Head of caudate nucleus (tissue), 42 donors: Measurements from ENCODE around the gene SEZ6L2.
"Not testable (repeated sequence)": the region's sequence is repeated elsewhere in the genome, so short reads cannot be mapped to it uniquely, and the experiment has no call there.

Source experiments
- DNase-seq, 42 donors: peaks; one replicate each; pipeline versions ENCODE4 v3.0.0 to v3.0.0-alpha.2; 2020 to 2021; ENCODE audit warnings: mixed read lengths in 7 of 42
- intact Hi-C: fragments of 100-400 bp; cut with DNase I; formaldehyde crosslinking; loops from one replicate; pipeline ENCODE4 v1.15.0; 2022

The SEZ6L2 gene

GRCh38 chr16:29896841-29897240 lies 2.5 kb downstream of the SEZ6L2 start:
- intact Hi-C loops, result loop anchor here (5.0 kb wide), 1 partner anchor 35 kb away; the partner anchor contains the start of gene CDIPT
- DNase-seq, result no peak

DNA sequence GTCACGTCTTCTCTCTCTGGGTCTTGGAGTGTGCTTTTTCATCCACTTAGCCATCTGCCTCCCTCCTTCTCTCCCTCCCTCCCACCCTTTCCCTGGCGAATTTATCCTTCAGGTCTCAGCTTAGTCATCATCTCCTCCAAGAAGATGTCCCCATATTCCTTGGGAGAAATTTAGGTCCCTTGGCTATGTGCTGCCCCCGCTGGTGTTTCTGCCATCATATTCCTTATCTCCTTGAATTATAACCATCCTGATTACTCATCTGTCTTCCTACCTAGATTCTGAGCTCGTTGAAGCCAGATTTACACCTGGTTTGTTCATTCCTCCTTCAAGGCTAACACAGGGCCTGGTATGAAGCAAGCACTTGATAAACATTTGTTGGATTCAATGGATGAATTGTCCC lies 5.0 kb downstream of the SEZ6L2 start:
- DNase-seq, result peak in 2 of 42 donors; percentile 21 to 39
- intact Hi-C loops, result no loop called here

- no peak for DNase-seq
- intact Hi-C loops, result no loop called here
Observed at GRCh38 chr16:29893553-29893952, 5.8 kb downstream of the SEZ6L2 start.

DNA sequence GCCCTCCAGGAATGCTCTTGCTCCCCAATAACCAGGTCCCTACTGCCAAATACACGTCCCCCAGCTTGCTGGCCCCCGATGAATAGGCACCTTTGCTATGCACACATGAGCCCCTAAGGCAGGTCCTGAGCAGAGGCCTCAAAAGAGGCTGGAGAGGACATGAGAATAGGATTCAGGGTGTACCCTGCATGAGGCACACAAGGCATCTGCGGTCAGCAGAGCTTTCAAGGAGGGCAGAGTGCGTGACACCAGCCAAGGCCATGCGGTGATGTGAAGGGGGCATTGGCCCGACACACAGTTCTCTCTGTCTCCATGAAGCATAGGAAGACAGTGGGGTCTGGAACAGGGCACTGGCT lies 6.9 kb downstream of the SEZ6L2 start:
- intact Hi-C loops, result no loop called here

GRCh38 chr16:29891525-29892457 lies 7.6 kb downstream of the SEZ6L2 start:
- intact Hi-C loops, result no loop called here
- no peak for DNase-seq

More for the DNA sequence above, 6.9 kb downstream of the SEZ6L2 start:
- no peak for DNase-seq

GRCh38 chr16:29889372-29889771 lies 10.0 kb downstream of the SEZ6L2 start:
- DNase-seq, intact Hi-C loops: not testable (repeated sequence)

- intact Hi-C loops, result no loop called here
- DNase-seq, result no peak
Observed at GRCh38 chr16:29883987-29884386, 15.4 kb downstream of the SEZ6L2 start.

DNA sequence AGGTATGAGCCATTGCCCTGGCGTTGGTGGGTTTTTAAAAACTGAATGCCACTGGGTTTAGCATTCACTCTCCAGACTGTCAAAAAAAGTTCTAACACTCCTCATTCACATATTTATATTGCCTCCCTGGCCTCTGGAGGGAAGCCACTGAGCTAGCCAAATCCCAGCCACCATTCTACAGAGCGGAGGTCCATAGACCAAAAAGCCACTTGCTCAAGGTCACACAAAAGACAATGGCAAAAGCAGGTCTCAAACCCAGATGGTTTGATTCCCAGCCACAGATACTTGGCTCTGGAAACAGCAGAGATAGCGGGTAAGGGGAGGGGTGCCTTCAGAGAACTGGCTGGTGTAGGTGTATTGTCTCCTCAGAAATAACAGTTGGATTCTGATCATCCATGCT lies 18.3 kb downstream of the SEZ6L2 start:
- intact Hi-C loops, result no loop called here
- DNase-seq, result peak in 1 of 42 donors; percentile 36

GRCh38 chr16:29878172-29878571 lies 21.2 kb downstream of the SEZ6L2 start:
- intact Hi-C loops, result no loop called here
- DNase-seq, result no peak

DNA sequence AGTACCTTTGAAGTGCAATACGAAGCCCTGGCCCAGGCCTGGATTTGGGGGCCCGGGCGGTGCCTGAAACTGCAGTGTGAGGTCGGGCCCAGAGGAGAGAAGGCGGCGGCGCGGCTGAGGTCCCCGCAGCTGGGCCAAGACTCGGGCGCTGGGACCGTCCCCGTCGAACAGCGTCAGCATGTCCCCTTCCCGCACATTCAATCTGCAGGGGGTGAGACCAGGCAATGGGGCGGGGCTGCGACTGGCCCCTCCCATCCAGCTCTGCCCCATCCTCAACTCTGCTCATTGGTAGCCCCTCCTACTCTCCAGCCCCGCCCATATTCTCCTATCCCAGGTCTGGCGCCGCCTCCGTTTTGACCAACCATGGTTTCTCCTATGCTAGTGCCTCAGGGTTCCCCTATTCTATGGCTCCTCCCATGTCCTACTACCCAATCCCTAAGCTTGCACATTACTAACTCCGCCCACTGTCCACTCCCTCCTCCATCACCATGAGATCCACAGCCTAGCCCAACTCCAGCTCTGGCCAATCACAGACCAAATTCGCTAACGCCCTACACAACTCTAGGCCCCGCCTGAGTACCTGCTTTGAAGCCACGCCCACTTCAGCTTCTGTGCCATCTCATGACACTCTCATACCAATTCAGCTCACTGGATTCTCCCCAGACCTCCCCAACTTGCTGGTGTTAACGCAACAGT lies 21.9 kb downstream of the SEZ6L2 start:
- peak in 1 of 42 donors; percentile 8 for DNase-seq
- intact Hi-C loops, result no loop called here

DNA sequence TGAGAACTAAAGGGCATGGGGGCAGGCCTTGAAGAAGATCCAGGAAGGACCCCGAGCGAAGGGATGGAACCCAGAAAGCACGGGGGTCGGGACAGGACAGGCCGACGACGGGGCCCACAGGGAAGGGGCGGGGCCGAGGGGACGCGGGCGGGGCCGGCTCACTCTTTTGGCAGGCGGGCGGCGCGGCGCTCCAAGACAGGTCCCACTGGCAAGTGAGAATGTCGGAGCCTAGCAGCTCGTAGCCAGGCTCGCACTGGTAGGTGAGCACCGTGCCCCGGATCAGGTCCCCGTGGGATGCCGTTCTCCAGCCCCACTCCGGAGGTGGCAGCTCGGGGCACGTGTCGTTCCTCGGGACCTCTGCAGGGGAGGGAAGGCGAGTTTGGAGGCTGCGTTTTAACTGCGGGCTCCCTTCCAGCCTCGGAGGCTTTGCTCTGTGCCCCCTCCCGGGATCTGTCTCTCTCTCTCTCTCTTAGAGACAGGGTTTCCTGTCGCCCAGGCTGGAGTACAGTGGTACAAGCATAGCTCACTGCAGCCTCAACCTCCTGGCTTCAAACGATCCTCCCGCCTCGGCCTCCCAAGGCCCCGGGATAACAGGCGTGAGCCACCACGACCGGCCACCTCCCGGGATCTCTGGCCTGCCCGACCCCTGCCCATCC lies 22.6 kb downstream of the SEZ6L2 start:
- intact Hi-C loops, result no loop called here
- DNase-seq, result peak in 4 of 42 donors; percentile 14 to 28 (median 22)

- intact Hi-C loops, result no loop called here
Observed at GRCh38 chr16:29876217-29876593, 23.1 kb downstream of the SEZ6L2 start.

GRCh38 chr16:29875206-29875605 lies 24.1 kb downstream of the SEZ6L2 start:
- intact Hi-C loops, result no loop called here
- DNase-seq, result no peak

More at GRCh38 chr16:29876217-29876593, 23.1 kb downstream of the SEZ6L2 start:
- DNase-seq, result no peak

- DNase-seq, result no peak
- intact Hi-C loops, result no loop called here
Observed at GRCh38 chr16:29873319-29873718, 26.0 kb downstream of the SEZ6L2 start.

DNA sequence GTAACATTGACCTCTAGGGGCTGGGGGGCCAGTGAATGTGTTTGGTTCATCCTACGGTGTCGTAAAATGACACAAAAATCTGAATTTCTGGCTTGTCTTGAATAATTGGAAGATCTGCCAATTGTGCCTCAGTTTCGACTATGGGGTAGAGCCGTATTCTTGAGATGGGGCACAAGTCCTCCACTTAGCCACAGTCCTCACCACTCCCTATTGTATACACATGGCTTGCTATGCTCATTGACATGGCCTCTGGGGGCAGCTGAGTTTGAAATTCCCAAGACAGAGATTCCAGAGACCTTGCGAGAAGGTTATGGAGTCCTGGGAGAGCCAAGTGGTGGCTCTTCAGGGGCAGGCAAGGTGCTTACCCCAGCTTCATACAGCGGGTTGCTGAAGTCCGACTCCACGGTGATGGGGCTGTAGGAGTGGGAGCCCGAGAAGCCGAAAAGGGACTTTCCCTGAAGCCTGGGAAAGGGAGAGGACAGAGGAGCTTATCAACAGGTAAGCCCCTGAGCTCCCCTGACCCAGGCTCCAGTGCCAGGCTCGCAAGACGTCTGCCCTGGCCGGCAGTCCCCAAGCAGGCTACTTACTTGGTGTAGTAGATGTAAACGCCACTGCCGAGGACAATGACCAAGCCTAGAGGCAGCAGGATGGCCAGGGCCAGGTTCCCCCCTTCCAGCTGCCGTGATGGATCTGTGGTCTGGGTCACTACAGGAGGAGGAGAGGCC lies 27.4 kb downstream of the SEZ6L2 start:
- intact Hi-C loops, result no loop called here
- no peak for DNase-seq

GRCh38 chr16:29869067-29869466 lies 30.3 kb downstream of the SEZ6L2 start:
- intact Hi-C loops, result not testable (repeated sequence)

DNA sequence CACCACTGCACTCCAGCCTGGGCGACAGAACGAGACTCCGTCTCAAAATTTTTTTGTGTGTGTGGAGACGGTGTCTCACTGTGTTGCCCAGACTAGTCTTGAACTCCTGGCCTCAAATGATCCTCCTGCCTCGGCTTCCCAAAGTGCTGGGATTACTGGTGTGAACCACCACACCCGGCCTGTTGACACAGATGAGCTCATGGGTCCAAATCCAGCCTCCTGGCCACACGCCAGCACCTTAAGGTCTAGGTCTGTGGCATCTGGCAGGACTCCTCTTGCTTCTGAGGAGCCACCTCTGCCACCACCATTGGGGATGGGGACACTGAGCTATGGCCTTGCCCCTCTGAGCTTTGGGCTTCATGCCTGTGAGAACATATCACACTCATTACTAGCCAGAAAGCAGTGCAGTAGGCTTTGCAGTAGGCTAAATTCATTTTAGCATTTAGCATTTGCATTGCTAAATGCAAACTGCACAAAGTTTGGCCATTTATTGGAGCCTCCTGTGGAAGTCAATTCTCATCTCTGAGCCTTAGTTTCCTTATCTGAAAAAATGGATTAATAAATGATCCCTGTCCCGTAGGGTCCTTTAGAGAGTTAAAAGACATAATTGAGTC lies 30.8 kb downstream of the SEZ6L2 start:
- no peak for DNase-seq
- intact Hi-C loops, result no loop called here

More at GRCh38 chr16:29869067-29869466, 30.3 kb downstream of the SEZ6L2 start:
- not testable (repeated sequence) for DNase-seq

GRCh38 chr16:29864205-29864604 lies 35.1 kb downstream of the SEZ6L2 start:
- intact Hi-C loops, result loop anchor here (5.0 kb wide), 2 partner anchors 33 to 42 kb away; partner anchors contain the start of genes MVP and SEZ6L2
- no peak for DNase-seq

DNA sequence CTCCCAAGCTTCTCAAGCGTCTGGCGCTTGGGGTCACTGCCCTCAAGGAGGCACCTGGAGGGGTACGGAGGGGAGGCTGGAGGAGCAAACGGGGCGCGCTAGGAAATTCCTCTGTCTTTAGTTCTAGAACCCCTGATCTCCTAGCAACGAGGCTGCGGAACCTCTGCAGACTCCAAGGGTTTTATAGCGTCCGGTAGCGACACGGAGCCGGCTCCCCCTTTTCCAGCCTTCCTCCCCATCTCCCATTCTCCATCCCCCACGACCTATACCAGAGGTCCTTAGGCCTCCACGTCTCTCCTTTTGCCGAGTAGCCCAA lies 35.7 kb downstream of the SEZ6L2 start:
- no peak for DNase-seq
- intact Hi-C loops, result loop anchor here (5.0 kb wide), 2 partner anchors 34 to 41 kb away; partner anchors contain the start of genes MVP and SEZ6L2
